HG02623 (cell line): Measurements from ENCODE around the gene RCOR1.

Source experiments
- ATAC-seq: cut with Tn5 transposase; IDR thresholded peaks from one replicate; pipeline ENCODE4 v1.9.1; 2021; ENCODE audit warnings: moderate library complexity; ENCODE audit not compliant: unreplicated experiment

The RCOR1 gene

DNA sequence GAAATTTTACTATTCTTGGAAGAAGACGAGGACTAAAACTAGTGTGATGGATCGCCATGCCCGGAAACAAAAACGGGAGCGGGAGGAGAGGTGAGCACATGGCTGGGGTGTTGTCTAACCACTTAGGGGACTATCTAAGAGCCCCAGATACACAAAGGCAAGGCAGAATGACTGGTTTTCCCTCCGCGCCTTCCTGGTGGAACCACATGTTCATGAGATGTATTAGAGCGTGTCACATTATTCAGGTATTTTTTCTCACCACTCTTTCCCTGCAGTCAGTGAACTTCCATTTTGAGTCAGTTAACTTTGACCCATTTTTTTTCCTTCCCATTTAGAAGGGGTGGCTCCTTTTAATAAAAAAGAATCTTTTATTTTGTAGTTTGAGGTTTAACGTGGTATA is 116.0 kb downstream of the RCOR1 start:
- no peak for ATAC-seq

DNA sequence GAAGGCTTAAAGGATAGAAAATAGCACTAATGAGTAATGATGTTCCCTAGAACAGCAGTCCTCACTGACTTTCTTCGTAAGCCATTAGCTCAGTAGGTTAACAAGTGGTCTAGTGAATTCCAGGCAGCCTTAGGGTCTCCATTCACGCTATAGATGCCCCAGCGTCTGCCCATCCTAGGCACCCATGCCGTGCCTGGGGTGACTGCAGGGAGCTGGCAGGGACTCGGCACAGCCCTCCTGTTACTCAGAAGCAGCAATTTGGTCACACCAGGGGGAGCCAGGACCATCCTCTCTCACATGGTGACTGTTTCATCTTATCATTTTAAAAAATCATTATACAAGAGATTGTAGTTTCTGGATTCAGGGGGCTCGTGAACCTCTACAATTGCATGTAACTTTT is 118.8 kb downstream of the RCOR1 start:
- no peak for ATAC-seq

DNA sequence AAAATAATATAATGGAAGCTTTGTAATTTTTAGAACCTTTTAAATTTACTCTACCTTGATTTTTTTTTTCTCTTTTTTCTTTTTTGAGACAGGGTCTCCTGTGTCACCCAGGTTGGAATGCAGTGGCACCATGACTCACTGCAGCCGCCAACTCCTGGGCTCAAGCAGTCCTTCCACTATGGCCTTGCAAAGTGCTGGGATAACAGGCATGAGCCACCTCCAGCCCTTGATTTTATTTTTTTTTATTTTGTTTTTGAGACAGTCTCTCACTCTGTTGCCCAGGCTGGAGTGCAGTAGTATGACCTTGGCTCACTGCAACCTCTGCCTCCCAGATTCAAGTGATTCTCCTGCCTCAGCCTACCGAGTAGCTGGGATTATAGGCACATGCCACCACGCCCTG is 119.5 kb downstream of the RCOR1 start:
- ATAC-seq = no peak

DNA sequence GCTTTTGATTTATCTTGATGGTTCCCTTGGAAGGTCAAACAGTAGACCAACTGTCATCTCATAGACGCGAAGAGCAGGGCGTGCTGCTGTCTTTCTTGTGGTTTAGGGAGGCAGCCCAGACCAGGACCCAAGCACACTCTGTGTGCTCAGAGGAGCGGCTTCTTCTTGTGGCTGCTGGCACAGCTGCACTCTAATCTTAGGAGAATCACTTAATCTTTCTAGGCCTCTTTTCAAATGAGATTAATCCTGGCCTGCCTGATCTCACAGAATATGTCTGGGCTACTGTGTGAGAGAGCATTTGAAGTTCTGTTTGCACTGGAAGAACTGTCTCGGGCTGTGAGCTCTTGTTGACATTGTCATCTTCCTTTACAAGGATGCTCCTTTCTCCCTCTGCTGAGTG is 124.8 kb downstream of the RCOR1 start:
- ATAC-seq = no peak

DNA sequence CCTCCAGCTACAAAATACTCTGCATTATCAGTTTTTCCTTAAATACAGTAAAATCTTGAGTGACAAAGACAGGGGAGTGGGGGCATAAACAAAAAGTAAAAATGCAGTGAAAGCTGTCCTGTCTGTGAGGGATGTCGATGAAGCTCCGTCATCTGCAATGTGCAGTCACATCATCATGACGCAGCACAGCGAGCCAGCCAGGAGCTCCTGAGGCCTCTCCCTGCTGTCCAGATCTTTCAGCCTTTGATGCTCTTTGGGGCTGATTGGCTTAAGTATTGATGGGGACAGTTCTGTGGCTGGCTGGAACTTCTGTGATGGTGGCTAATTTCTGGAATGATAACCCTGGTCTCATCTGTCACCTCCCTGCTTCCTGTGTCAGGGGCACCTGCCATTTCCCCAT is 130.2 kb downstream of the RCOR1 start:
- no peak for ATAC-seq

DNA sequence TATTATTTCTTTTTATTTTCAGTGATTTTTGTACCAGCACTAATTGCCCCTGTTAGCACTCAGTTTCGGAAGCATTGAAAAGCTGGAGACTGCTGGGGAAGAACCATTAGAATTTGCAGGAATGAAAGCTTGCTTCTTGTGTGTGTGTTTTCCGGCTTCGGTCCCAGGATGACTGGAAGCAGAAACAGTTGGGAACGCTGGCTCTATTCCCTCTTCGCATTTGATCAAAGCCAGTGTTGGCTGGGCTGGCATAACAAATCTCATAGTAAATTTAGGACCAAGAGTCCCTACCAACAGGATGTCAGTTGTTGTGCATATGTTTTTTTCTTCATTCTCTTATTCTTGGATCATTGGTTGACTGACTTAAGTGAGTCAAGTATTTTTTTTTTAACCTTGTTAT is 131.2 kb downstream of the RCOR1 start:
- no peak for ATAC-seq

DNA sequence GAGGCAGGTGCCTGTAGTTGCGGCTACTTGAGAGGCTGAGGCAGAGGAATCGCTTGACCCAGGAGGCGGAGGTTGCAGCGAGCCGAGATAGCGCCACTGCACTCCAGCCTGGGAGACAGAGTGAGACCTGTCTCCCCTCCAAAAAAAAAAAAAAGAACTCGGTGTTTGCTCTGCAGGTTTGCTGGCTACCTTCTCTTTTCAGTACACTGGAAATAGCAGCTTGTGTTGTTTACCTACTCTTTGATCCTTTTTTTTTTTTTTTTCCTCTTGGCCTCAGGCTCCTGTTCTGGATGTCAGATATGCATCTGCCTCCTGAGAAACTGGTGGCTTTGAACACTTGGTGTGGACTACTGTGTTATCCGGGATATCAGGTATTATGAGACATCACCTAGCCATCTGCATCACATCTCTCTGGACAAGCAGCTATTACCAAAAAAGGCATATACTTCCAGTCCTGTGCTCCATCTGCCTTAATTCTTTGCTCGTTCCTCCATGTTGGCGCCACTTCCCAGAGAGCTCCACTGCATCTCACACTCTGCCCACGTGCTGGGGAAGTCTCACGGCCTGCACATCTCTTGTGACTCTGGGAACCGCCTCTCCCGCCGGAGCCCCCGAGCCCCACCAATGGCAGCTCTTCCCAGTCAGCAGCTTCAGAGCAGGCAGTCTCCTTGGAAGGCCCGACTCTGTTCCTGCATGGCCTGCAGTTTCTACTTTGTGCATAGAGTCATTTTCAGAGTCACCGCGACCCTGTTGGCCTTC is 133.9 kb downstream of the RCOR1 start:
- ATAC-seq = no peak

DNA sequence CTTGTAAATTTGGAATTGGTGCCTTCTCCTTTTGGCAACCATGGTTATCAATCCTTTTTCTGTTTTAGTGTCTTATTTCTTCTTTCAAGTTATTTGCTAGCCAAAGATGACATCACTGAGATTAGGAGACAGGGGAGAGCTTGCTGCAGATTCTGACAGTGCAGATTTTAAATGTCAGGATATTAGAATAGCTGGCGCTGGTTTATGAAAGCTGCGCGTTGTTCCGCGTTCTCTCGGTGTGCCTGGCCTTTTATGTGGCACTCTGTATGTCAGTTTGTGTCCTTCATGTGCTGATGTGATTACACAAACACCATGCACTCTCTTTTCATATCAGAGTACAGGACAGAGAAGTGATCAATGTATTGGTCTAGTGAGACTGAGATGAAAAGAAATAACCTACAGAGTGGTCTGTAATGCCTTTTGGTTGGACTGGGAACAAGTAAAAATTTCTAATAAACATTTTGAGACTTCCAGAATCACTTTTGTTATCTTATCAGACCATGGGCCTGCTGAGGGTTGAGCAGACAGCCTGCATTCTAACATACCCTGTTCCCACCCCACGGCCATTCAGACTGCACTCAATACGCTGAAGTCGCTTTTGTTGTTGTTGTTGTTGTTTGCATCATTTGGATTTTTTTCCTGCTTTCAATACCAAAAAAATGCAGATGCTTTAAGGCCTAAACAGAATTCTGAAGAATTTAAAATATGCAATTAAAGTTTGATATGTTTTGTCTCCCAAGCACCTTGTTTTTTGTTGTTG is 135.1 kb downstream of the RCOR1 start:
- no peak for ATAC-seq

DNA sequence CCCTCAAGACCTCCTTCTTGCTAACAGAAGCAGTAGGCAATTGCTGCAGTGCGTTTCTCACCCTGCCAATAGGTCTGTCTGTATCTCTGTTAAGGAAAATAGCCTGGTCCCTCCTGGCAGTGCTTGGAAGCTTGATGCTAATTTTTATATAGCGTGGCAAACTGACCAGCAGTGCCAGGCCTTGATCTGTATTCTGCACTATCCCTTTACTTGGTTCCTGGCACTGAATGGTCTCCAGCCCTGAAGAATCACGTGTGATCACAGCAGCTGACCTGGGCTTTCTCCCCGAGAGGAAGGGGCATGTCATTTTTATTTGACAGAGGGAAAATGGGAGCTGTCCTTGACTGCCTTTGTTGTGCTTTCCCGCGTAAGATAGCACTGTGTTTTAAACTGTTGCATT is 136.1 kb downstream of the RCOR1 start:
- no peak for ATAC-seq

DNA sequence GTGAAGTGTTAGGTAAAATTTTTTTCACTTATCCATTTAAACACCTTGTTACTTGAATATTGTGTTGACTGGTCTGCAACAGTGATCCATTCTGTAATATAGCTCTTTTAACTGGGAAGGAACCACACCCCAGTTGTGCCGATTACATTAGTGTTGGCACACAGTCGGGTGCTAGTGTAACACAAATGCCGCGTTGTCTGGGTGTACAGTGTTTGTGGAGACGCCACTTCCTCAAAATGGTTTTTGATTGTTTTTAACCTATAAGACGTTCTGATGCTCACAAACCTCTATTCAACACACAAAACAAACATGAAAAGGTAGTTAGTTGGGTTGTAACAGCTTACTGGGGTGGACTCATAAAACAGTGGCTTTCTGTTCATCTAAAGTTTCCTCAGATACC is 136.8 kb downstream of the RCOR1 start:
- no peak for ATAC-seq

DNA sequence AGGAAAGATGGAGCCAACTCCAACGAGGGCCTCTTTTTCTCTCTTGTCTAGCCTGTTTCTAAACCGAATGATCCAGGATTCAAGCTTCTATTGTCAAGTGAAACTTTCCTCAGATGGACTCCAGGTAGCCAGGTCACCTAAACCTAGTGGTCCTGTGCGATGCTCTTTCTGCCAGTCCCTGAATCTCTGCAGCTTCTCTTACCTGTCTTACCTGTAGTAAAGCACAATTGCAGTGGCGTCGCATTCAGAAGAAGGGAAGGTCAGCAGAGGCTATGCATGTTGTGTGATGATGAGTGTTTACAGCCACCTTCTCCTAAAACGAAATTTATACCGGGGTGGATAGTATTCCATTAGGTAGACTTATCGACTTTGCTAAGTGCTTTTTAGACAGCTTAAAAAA is 137.4 kb downstream of the RCOR1 start:
- no peak for ATAC-seq

DNA sequence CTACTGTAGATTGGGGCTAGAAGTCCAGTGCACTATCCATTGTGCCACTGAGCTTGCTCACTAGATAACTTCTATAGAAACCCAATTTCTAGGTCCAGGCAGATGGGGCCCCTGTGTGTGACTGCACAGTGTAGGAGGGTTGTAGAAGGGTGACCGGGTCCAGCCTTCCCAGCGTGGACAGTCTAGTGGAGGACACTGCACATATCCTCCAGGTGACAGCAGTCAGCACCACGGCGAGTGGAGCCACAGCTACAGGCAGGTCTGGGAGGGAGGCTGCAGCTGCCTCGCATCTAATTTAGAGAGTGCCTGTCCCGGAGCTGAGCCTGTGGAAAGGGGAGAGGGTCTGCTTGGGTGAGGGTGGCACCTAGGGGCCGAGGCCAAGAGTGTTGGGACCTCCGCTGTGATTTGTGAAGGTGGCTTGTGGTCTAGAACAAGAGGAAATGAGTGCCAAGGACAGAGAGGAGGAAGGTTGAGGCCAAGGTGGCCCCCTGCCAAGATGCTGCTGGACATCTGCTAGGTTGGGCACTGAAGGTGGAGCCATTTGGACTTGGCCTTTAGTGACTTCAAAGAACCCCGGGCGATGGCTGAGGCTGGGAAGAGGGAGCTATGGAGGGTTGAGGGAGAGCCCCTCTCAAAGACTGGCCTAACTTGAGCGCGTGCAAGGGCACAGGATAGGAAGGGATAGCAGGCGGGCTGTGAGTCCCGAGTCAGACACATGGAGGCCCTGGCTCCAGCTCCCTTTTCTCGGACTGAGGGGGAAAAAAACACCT is 138.8 kb downstream of the RCOR1 start:
- ATAC-seq = no peak

DNA sequence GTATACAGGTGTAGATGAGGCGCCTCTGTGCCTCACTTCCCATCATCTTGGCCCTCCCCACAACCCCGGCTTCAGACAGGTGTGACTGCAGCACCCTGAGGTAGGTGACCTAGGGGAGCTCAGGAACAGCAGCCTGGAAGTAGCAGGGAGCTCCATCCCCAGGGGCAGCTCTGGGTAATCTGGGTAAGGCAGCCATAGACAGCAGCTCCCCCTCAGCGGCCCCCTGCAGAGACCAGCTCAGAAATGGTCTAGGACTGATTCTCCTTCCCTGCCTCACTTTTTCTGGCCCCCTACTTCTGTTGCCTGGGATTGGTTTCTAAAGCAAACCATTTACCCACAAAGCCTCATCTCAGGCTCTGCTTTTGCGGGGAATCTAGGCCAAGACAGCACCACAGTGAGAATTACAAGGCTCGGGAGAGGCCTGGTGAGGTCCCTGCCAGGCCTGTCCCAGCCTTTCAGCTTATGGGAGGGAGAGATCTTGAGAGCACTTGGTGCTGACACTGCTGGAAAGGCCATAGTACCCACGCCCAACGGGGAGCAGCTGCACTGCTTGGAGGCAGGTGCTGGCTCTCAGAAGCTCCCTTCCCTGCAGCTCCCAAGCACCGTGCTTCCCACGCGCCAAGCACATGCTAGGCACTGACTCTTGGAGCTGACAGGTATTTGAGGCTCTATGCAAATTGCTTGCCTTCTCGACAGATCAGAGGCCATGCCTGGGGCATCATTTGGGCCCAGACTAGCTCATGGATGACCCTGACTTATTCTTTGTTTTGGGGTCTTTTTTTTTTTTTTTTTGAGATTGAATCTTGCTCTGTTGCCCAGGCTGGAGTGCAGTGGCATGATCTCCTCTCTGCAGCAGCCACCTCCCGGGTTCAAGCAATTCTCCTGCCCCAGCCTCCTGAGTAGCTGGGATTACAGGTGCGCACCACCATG is 139.7 kb downstream of the RCOR1 start:
- ATAC-seq = no peak

DNA sequence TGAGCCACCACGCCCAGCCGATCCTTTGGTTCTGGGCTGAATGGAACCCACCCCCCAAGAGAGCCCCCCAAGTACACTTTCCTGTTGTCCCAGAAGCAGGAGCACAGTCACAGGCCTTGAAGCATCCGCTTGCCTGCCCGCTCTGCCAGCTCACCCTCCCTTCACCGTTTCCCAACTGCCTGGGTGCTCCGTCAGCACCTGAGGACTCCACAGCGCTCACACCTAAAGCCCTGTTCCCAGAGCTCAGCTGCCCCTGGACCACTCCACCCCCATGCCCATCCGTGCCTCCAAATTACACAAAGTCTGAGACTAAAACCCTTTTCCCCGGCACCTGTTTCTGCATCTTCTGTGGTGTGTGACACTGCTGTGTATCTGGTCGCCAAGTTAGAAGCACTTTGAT is 140.5 kb downstream of the RCOR1 start:
- ATAC-seq = no peak

DNA sequence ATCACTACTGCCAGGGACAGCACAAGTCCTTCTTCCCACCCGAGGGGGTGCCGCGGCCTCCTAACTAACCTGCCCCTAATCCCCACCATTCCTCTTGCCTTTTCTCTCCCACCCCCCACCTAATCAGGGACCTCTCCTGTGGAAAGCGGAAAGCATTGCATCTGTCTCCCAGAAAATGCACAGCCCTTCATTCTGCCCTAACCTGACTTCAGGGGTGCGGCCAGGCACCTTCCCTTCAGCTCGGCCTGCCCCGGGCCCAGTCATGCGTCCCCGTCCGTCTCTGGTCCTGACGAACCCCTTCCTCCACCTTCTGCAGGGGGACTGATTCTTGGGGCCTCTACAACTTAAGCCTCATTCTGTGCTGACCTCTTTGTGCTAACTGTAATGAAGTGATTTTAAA is 140.9 kb downstream of the RCOR1 start:
- ATAC-seq = no peak

DNA sequence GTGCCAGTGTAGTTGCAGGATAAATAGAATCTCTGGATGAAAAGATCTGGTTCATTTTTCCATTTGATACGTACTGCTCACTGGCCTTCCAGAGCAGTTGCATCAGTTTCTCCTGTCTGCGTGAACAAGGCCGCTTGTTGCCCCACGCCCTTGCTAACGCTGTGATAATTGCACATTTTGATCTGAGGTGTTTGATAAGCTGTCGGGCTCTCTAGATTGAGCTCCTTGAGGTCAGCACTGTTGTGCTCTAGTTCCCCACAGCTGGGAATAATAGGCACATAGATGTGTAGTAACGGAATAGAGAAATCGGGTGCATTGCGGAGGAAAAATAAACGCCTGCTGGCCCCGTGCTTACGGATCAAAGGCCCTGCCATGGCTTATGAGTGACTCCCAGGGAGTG is 142.0 kb downstream of the RCOR1 start:
- no peak for ATAC-seq

DNA sequence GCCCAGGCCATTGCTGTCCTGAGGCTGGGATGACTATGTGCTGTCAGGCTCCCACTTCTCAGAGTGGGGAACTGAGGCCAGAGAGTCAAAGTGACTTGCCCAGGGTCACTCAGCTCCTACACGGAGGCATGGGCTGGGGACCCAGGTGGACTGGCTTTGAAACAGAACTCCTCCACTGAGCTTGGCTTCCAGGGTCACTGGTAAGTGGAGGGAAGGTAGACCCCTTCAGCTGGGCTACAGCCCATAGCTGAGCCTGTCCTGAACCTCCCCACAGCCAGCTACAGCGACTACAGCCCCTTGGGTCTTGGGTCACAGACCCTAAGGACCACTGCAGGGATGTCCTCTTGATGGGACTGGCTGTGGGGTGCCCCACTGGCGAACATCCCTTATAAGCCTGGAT is 144.5 kb downstream of the RCOR1 start:
- no peak for ATAC-seq

DNA sequence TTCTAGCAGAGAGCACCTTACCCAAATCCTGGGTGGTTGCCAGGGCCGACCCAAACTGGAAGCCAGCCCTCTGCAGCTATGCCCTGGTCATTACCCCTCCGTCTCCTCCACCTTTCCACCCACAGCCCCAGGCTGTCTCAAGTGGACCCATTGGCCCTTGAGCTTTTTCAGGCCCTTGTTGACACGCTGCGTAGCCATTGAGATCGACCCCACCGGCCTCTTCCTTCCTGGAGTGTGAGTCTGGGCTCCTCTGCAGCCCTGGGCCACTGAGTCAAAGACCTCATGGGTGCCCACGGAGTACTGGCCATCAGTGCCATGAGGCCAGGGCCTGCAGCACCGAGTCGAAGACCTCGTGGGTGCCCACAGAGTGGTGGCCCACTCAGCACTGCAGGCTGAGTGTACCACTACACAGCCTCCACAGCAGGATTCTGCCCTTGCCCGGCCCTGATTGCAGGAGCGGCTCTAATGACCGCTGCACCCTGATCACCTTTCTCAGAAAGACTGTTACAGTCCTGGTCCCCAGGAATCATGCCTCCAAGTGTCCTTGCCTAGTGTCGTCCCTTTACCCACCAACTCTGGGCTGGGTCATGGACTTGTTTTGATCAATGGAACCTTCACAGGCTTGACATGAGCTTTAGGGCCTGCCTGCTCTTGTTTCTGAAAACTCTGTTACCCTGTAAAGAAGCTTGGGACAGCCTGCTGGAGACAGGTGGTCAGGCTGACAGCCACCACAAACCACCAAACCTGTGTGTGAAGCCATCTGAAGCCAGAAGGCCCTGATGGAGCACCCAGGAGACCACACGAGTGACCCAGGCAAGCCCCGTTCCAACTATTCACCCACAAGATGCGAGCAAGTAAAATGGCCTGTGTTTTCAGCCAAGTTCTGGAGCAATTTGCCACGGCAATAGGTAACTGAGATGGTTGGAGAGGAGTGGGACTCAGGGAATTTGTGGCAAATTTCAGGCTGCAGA is 145.2 kb downstream of the RCOR1 start:
- no peak for ATAC-seq

DNA sequence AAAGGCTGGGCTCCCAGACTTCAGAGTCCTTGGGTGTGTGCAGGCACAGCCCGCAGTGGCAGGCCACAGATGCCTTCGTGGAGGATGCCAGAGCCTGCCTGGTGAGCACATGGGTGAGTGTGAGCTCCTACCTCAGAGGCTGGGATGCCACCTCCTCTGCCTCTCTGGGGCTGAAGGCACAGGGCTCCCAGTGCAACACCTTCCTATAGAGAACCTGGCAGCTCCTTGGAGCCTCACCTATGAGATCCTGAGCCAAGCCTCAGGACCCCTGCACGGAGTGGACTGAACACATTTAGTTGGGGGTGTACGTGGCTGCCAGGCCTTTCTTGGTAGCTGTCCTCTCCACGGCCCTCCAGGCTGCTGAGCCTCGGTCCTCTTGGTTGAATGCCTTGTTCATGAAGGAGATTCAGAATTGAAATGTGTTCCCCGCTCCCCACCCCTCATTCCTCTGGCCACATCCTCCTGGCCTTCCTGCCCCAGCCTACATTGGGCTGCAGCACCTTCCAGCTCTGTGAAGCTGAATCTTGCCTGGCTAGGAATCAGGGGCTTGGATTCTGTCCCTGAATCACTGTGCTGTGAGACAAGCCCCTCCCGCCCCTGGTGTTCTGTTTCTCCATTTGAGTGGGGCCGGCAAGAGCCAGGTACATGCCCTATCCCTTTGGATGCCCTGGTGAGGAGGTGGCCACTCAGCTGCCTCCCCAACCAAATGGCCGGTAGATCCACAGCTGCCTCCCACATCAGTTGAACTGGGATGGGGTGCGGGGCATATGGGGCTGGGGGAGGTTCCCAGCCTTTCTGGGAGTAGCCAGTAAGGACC is 146.1 kb downstream of the RCOR1 start:
- no peak for ATAC-seq
